Tibial artery (tissue), 4 donors: ENCODE data around the gene FRAS1.

Source experiments
- DNase-seq, 2 donors: peaks; one replicate each; pipeline ENCODE4 v3.0.0-alpha.2; 2019
- H3K27ac ChIP-seq, 2 donors: fragments of 200-600 bp; sonication (generic) in 1 of 2; 1 replicate in 1 of 2; 2 replicates in 1 of 2; pipeline ENCODE4 v1.5.1; 2018 to 2019; ENCODE audit warnings: mild to moderate bottlenecking in 1 of 2
- H3K27me3 ChIP-seq, 2 donors: fragments of 200-600 bp; sonication (generic) in 1 of 2; one replicate each; pipeline versions ENCODE4 v1.5.1 to v1.6.0; 2016 to 2019
- H3K36me3 ChIP-seq, 3 donors: fragments of 200-600 bp; sonication (generic) in 2 of 3; one replicate each; pipeline ENCODE4 v1.5.1; 2016 to 2019; ENCODE audit warnings: mild to moderate bottlenecking in 2 of 3
- H3K4me1 ChIP-seq, 4 donors: fragments of 200-600 bp; sonication (generic) in 2 of 4; 1 replicate in 3 of 4; 2 replicates in 1 of 4; pipeline ENCODE4 v1.5.1; 2016 to 2019
- H3K4me3 ChIP-seq, 2 donors: fragments of 200-600 bp; sonication (generic) in 1 of 2; 1 replicate in 1 of 2; 2 replicates in 1 of 2; pipeline ENCODE4 v1.5.1; 2018 to 2019; ENCODE audit warnings: mild to moderate bottlenecking in 2 of 2
- H3K9me3 ChIP-seq, 3 donors: fragments of 200-600 bp; sonication (generic) in 1 of 3; one replicate each; pipeline ENCODE4 v1.5.1; 2016 to 2019
- CTCF ChIP-seq, 2 experiments: fragments of 200-600 bp in 1 of 2; fragments of 450-650 bp in 1 of 2; IDR thresholded peaks; one replicate each; pipeline ENCODE4 v1.5.1; 2017 to 2019; ENCODE audit warnings: antibody characterized with exemption in 2 of 2, mild to moderate bottlenecking in 1 of 2, moderate library complexity in 1 of 2
- intact Hi-C: fragments of 100-400 bp; cut with DNase I; formaldehyde crosslinking; loops from one replicate; pipeline ENCODE4 v1.15.0; 2023; ENCODE audit warnings: low total_unique reads

The FRAS1 gene

DNA sequence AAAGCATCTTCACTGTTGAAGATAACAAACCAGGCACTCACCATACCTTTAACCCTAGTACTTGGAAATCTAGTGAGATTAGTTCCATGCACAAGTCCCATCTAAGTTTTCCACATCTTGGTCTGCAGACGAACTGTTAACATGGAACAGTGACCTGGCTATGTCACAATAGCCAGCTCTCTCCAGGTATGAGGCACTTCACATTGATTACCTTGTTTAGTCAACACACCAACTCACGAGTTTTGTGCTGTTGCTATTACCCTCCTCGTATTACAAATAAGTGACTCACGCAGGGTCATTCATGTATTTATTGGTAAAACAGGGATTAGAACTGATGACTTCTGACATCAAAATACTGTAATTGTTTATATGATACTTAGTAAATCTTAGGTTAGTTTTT lies 36.4 kb upstream of the FRAS1 start:
- H3K4me1 ChIP-seq: no peaks in the 10 kb centered on the region
- no peak overlapping the region for H3K4me3 ChIP-seq
- no peak overlapping the region for H3K27ac ChIP-seq
- intact Hi-C loops: no loop called here
- no peak for TF ChIP-seq CTCF (IDR thresholded peaks at IDR 0.05)
- no peaks in the 10 kb centered on the region for H3K36me3 ChIP-seq
- no peaks in the 10 kb centered on the region for H3K27me3 ChIP-seq
- no peak for DNase-seq
- no peaks in the 10 kb centered on the region for H3K9me3 ChIP-seq

DNA sequence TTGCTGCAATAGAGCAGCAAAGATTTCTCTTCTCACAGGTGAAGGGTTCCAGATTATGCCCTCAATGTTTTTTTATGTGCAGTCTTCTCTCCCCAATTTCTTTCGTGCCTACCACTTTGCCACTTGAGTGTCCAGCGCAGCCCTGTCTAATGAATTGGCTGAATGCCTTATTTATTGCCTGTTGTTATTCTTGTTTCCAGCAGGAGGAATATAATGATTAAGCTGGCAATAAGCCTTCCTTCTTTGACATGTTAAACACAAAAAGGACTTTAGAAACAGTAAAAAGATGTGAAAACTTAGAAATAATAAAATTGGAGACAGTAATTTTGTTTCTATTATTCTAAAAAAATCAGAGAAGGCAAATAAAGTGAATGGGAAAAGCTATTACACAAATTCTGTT lies 34.6 kb upstream of the FRAS1 start:
- no peaks in the 10 kb centered on the region for H3K4me1 ChIP-seq
- H3K27ac ChIP-seq: no peak overlapping the region
- H3K9me3 ChIP-seq: no peaks in the 10 kb centered on the region
- H3K36me3 ChIP-seq: no peaks in the 10 kb centered on the region
- DNase-seq: no peak
- TF ChIP-seq CTCF (IDR thresholded peaks at IDR 0.05): no peak
- H3K4me3 ChIP-seq: no peak overlapping the region
- intact Hi-C loops: no loop called here
- H3K27me3 ChIP-seq: no peaks in the 10 kb centered on the region

DNA sequence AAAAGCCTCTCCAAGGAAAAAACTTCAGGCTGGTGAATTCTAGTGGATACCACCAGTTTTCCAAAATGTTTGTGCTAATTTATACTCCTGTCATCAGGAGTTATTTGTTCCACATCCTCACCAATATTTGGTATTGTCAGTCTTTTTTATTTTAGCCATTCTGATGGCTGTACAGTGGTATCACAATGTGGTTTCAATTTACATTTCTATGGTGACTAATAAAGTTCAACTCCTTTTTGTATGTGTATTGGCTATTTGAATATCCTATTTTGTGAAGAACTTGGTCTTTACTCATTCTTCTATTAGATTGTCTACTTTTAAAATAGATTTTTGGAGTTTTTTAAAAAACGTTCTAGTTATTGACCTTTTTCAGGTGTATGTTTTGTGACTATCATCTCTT lies 33.0 kb upstream of the FRAS1 start:
- Histone ChIP-seq H3K36me3 (no peaks in the 10 kb centered on the region), H3K27ac (no peak overlapping the region), H3K9me3 (no peaks in the 10 kb centered on the region), H3K27me3 (no peaks in the 10 kb centered on the region), H3K4me3 (no peak overlapping the region), H3K4me1 (no peaks in the 10 kb centered on the region)
- intact Hi-C loops: no loop called here
- no peak for DNase-seq
- no peak for TF ChIP-seq CTCF (IDR thresholded peaks at IDR 0.05)

- Histone ChIP-seq H3K9me3 (no peaks in the 10 kb centered on the region), H3K27ac (no peak overlapping the region), H3K4me1 (no peaks in the 10 kb centered on the region), H3K4me3 (no peak overlapping the region), H3K27me3 (no peaks in the 10 kb centered on the region), H3K36me3 (no peaks in the 10 kb centered on the region)
- intact Hi-C loops: no loop called here
- DNase-seq: no peak
- TF ChIP-seq CTCF (IDR thresholded peaks at IDR 0.05): no peak
Observed at GRCh38 chr4:78024576-78025091, 32.5 kb upstream of the FRAS1 start.

- no peak for TF ChIP-seq CTCF (IDR thresholded peaks at IDR 0.05)
- intact Hi-C loops: no loop called here
- H3K4me1 ChIP-seq: no peaks in the 10 kb centered on the region
- no peaks in the 10 kb centered on the region for H3K27me3 ChIP-seq
- H3K36me3 ChIP-seq: no peaks in the 10 kb centered on the region
- no peak overlapping the region for H3K4me3 ChIP-seq
- no peak for DNase-seq
- no peaks in the 10 kb centered on the region for H3K9me3 ChIP-seq
- no peak overlapping the region for H3K27ac ChIP-seq
Observed at GRCh38 chr4:78031417-78031950, 25.6 kb upstream of the FRAS1 start.

DNA sequence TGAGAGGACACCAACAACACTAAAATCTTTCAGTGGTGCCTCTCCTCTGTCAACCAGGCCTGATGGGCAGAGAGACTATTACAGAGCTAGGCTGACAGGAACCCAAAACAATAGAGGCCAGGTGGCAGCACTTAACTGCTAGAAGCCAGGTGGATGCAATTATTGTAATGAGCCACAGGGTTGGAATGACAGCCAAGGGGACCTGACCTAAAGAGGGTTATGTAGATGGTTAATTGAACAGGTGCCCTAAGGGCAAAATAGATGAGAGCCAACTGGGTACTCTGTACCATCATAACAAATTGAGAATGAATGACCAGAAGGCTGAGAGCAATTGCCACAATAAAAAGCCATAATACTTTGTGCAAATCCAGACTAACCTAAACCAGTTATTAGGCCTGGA lies 24.7 kb upstream of the FRAS1 start:
- Histone ChIP-seq H3K9me3 (no peaks in the 10 kb centered on the region), H3K27ac (no peak overlapping the region), H3K36me3 (no peaks in the 10 kb centered on the region), H3K4me3 (no peak overlapping the region), H3K27me3 (no peaks in the 10 kb centered on the region), H3K4me1 (no peaks in the 10 kb centered on the region)
- intact Hi-C loops: no loop called here
- TF ChIP-seq CTCF (IDR thresholded peaks at IDR 0.05): no peak
- no peak for DNase-seq
